ENCODE measurements around the gene SLC49A3. TPM values are rescaled to one million over a fixed set of nuclear protein-coding genes. Genes with fewer than 3 reads are reported as not detected.
"Not testable (repeated sequence)": the region's sequence is repeated elsewhere in the genome, so short reads cannot be mapped to it uniquely, and the experiment has no call there.

SLC49A3 gene
- 0.81 and 0.88 TPM in 2 replicates for total RNA-seq

GRCh38 chr4:688854-689681 is at the start of gene SLC49A3:
Gene SLC49A3, minus strand, starts transcription at chr4:689151. Its CDS starts 24 bp downstream, at chr4:689127.
- no peak for DNase-seq (ENCODE audit: low spot score)
- intact Hi-C loops (cut with micrococcal nuclease), result no loop called here
- H3K27me3 Mint-ChIP-seq (ENCODE audit: insufficient read depth), result peaks cover 14% of the 10 kb centered on the region
- H3K27ac Mint-ChIP-seq, result no peak within 1 kb of the TSS
- H3K4me3 Mint-ChIP-seq, result no peak within 1 kb of the TSS
- H3K9me3 Mint-ChIP-seq, result no peaks in the 10 kb centered on the region
- no peaks in the 10 kb centered on the region for H3K4me1 Mint-ChIP-seq (ENCODE audit: low read depth)
- no peaks in the 10 kb centered on the region for H3K36me3 Mint-ChIP-seq (ENCODE audit: low read depth)

- peaks cover 12% of the 10 kb centered on the region for H3K36me3 Mint-ChIP-seq (ENCODE audit: low read depth)
- H3K9me3 Mint-ChIP-seq; DNase-seq (ENCODE audit: low spot score); H3K27me3 Mint-ChIP-seq (ENCODE audit: insufficient read depth); H3K4me3 Mint-ChIP-seq; intact Hi-C loops (cut with micrococcal nuclease); H3K4me1 Mint-ChIP-seq (ENCODE audit: low read depth); H3K27ac Mint-ChIP-seq: not testable (repeated sequence)
Observed at GRCh38 chr4:736561-736960, 47.6 kb upstream of the SLC49A3 start.

GRCh38 chr4:735583-735982 is 46.6 kb upstream of the SLC49A3 start:
- intact Hi-C loops (cut with micrococcal nuclease), result no loop called here
- Mint-ChIP-seq H3K4me3 (no peak overlapping the region), H3K27ac (no peak overlapping the region), H3K27me3 (ENCODE audit: insufficient read depth) (no peaks in the 10 kb centered on the region), H3K4me1 (ENCODE audit: low read depth) (no peaks in the 10 kb centered on the region), H3K36me3 (ENCODE audit: low read depth) (peaks cover 15% of the 10 kb centered on the region), H3K9me3 (no peaks in the 10 kb centered on the region)
- no peak for DNase-seq (ENCODE audit: low spot score)

GRCh38 chr4:734951-735350 is 46.0 kb upstream of the SLC49A3 start:
- Mint-ChIP-seq H3K27me3 (ENCODE audit: insufficient read depth) (no peaks in the 10 kb centered on the region), H3K9me3 (no peaks in the 10 kb centered on the region), H3K36me3 (ENCODE audit: low read depth) (peaks cover 18% of the 10 kb centered on the region), H3K4me3 (no peak overlapping the region), H3K4me1 (ENCODE audit: low read depth) (no peaks in the 10 kb centered on the region), H3K27ac (no peak overlapping the region)
- no peak for DNase-seq (ENCODE audit: low spot score)
- intact Hi-C loops (cut with micrococcal nuclease), result no loop called here

DNA sequence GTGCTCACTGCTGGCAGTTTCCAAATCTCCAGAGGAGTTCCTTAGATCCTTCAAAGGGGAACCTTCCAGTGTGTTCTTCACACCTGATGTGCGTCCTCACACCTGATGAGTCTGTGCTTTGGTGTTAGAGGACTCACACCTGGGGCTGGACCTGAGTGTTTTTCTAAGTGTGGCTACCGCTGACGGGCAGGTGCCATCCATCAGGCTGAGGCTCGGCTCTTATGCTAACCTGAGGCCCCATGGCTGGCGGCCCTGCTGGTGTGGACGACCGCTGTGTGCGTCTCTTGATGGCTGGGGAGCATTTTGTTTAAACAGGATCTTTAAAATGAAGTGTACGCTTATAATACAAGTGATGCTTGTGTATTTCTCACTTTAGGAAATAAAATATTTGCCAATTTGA is 45.1 kb upstream of the SLC49A3 start:
- Mint-ChIP-seq H3K27ac (no peak overlapping the region), H3K4me1 (ENCODE audit: low read depth) (no peaks in the 10 kb centered on the region), H3K9me3 (no peaks in the 10 kb centered on the region), H3K4me3 (no peak overlapping the region), H3K36me3 (ENCODE audit: low read depth) (peaks cover 21% of the 10 kb centered on the region), H3K27me3 (ENCODE audit: insufficient read depth) (no peaks in the 10 kb centered on the region)
- DNase-seq (ENCODE audit: low spot score), result no peak
- intact Hi-C loops (cut with micrococcal nuclease), result no loop called here

DNA sequence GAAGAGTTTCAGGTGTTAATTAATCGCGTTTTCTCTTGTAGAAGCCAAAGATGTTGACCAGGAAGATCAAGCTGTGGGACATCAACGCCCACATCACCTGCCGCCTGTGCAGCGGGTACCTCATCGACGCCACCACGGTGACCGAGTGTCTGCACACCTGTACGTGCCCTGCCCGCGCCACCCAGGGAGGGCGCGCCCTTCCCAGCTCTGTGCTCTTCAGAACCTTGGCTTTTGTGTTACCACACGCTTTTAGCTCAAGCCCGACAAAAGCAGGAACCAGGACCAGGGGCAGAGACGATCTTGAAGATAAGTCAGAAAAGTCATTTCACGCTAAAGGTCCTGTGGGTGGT is 44.7 kb upstream of the SLC49A3 start:
- H3K27me3 Mint-ChIP-seq (ENCODE audit: insufficient read depth), result no peaks in the 10 kb centered on the region
- no peak overlapping the region for H3K4me3 Mint-ChIP-seq
- no peaks in the 10 kb centered on the region for H3K9me3 Mint-ChIP-seq
- peaks cover 21% of the 10 kb centered on the region for H3K36me3 Mint-ChIP-seq (ENCODE audit: low read depth)
- DNase-seq (ENCODE audit: low spot score), result no peak
- no peaks in the 10 kb centered on the region for H3K4me1 Mint-ChIP-seq (ENCODE audit: low read depth)
- H3K27ac Mint-ChIP-seq, result no peak overlapping the region
- intact Hi-C loops (cut with micrococcal nuclease), result no loop called here

DNA sequence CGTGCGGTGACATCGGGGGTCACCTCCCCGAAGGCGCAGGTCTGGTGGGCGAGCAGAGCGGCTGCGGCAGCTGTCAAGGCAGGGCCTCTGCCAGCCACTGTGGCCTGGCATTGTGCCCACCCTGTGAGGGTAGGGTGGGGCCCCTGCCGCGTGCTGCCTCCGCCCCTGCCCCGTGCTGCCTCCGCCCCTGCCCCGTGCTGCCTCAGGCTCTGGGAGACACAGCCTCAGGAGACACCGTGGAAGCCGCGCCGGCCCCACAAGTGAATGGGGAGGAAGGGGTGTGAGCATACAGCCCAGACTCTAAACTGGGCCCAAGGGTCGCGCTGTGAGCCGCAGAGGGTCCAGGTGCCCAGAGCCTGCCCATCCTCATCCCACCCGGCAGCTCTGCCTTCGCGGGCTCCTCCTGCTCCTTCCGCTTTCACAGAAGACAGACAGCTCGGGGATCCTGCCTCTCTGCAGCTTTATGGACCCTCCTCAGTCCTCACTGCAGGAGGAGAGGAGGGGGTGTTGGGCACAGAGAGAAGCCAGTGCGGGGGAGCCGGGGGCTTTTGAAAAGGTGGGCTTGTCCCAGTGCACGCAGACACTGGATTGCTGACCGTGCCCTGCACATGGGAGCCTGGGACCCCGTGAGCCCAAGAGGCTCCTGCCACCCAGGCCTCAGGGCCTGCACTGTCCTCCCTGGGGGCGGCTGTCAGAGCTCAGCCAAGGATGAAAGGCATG is 44.1 kb upstream of the SLC49A3 start:
- H3K27ac Mint-ChIP-seq, result no peak overlapping the region
- no peaks in the 10 kb centered on the region for H3K9me3 Mint-ChIP-seq
- H3K36me3 Mint-ChIP-seq (ENCODE audit: low read depth), result peaks cover 21% of the 10 kb centered on the region
- no peaks in the 10 kb centered on the region for H3K4me1 Mint-ChIP-seq (ENCODE audit: low read depth)
- intact Hi-C loops (cut with micrococcal nuclease), result no loop called here
- DNase-seq (ENCODE audit: low spot score), result no peak
- no peaks in the 10 kb centered on the region for H3K27me3 Mint-ChIP-seq (ENCODE audit: insufficient read depth)
- no peak overlapping the region for H3K4me3 Mint-ChIP-seq

- DNase-seq (ENCODE audit: low spot score), result no peak
- Mint-ChIP-seq H3K27ac (no peak overlapping the region), H3K9me3 (no peaks in the 10 kb centered on the region), H3K4me3 (no peak overlapping the region), H3K36me3 (ENCODE audit: low read depth) (peaks cover 25% of the 10 kb centered on the region), H3K27me3 (ENCODE audit: insufficient read depth) (no peaks in the 10 kb centered on the region), H3K4me1 (ENCODE audit: low read depth) (peaks cover 5% of the 10 kb centered on the region)
- intact Hi-C loops (cut with micrococcal nuclease), result no loop called here
Observed at GRCh38 chr4:732486-732885, 43.5 kb upstream of the SLC49A3 start.

GRCh38 chr4:731954-732353 is 43.0 kb upstream of the SLC49A3 start:
- H3K4me3 Mint-ChIP-seq; H3K27ac Mint-ChIP-seq; H3K4me1 Mint-ChIP-seq (ENCODE audit: low read depth); H3K27me3 Mint-ChIP-seq (ENCODE audit: insufficient read depth); intact Hi-C loops (cut with micrococcal nuclease); DNase-seq (ENCODE audit: low spot score); H3K9me3 Mint-ChIP-seq: not testable (repeated sequence)
- H3K36me3 Mint-ChIP-seq (ENCODE audit: low read depth), result peaks cover 26% of the 10 kb centered on the region

- H3K4me3 Mint-ChIP-seq; H3K4me1 Mint-ChIP-seq (ENCODE audit: low read depth); intact Hi-C loops (cut with micrococcal nuclease); DNase-seq (ENCODE audit: low spot score); H3K27me3 Mint-ChIP-seq (ENCODE audit: insufficient read depth); H3K9me3 Mint-ChIP-seq; H3K27ac Mint-ChIP-seq: not testable (repeated sequence)
- peaks cover 26% of the 10 kb centered on the region for H3K36me3 Mint-ChIP-seq (ENCODE audit: low read depth)
Observed at GRCh38 chr4:730946-731904, 42.3 kb upstream of the SLC49A3 start.

DNA sequence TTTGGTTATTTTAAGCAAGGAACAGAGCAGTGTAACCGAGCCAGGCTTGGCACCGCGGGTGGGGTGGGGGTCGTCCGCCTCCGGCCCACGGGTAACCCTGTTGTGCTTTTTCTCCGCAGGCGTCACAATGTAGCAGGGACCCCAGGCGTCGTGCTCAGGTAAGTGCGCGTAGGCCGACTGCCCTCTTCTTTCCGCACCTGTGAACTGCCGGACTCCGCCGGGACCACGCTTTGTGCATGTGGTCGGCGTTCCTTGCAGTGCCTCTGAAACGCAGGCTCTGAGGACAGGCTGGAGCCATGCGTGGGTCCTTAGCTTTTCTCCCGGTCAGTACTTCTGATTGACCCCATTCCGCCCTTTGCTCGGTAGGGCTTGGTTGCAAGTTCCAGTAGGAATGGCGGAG is 41.6 kb upstream of the SLC49A3 start:
- intact Hi-C loops (cut with micrococcal nuclease), result no loop called here
- peaks cover 26% of the 10 kb centered on the region for H3K36me3 Mint-ChIP-seq (ENCODE audit: low read depth)
- peaks cover 5% of the 10 kb centered on the region for H3K4me1 Mint-ChIP-seq (ENCODE audit: low read depth)
- no peak overlapping the region for H3K27ac Mint-ChIP-seq
- no peaks in the 10 kb centered on the region for H3K27me3 Mint-ChIP-seq (ENCODE audit: insufficient read depth)
- no peak overlapping the region for H3K4me3 Mint-ChIP-seq
- H3K9me3 Mint-ChIP-seq, result no peaks in the 10 kb centered on the region
- no peak for DNase-seq (ENCODE audit: low spot score)

DNA sequence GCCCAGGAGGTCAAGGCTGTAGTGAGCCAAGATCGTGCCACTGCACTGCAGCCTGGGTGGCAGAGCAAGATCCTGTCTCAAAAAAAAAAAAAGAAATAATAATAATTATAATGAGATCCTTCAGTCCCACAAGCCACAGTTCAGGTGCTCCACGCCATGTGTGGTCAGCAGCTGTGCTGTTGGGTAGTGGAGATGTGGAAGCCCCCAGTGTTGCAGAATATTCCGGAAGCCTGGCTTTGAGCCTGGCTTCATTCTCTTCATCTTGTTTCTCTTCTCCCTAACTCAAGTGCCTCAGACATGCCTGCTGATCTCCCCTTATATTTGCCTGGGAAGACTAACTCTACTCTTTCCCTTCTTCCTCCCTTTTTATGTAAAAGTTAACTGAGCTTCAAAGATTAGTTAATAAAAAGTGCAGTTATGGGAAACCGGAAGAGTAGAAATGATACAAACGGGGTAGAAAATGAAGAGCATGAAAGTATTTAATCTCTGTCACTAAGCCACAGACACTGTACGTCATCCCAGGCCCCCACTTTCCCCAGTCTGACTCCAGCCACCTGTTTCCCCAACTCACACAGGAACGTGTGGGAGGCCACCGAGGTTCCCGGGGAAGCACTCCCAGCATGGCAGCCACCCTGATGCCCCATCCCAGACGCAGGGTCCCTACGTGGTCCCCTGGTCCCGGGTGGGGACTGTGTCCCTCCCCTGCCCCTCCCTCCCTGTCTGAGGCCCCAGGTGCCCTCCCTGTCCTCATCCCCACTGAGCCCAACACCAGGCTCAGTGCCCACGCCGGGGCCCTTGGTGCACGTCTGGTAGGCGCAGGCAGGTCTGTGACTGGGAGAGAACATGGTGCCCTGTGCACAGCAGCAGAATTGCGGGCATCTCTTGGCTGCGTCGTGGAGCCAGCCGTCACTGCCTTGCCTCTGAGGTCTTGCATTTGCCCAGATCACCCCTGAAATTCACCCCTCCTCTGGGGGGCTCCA is 40.7 kb upstream of the SLC49A3 start:
- Mint-ChIP-seq H3K27me3 (ENCODE audit: insufficient read depth) (no peaks in the 10 kb centered on the region), H3K9me3 (no peaks in the 10 kb centered on the region), H3K4me1 (ENCODE audit: low read depth) (peaks cover 5% of the 10 kb centered on the region), H3K4me3 (no peak overlapping the region), H3K36me3 (ENCODE audit: low read depth) (peaks cover 23% of the 10 kb centered on the region), H3K27ac (no peak overlapping the region)
- intact Hi-C loops (cut with micrococcal nuclease), result no loop called here
- DNase-seq (ENCODE audit: low spot score), result no peak
